Esophagus squamous epithelium (tissue), 4 donors: ENCODE measurements around the gene PBX3.

Source experiments
- CTCF ChIP-seq, 6 experiments: fragments of 450-650 bp in 4 of 6; fragments of 200-600 bp in 2 of 6; sonication (generic) in 2 of 6; IDR thresholded peaks; one replicate each; pipeline ENCODE4 v1.5.1; 2016 to 2019; ENCODE audit warnings: antibody characterized with exemption in 6 of 6, mild to moderate bottlenecking in 4 of 6, moderate library complexity in 4 of 6
- POLR2A ChIP-seq, 4 donors: fragments of 450-650 bp; IDR thresholded peaks; one replicate each; pipeline ENCODE4 v1.6.1; 2017; ENCODE audit warnings: antibody characterized with exemption in 4 of 4, mild to moderate bottlenecking in 4 of 4, moderate library complexity in 3 of 4

- TF ChIP-seq CTCF (IDR thresholded peaks at IDR 0.05): no peak
- TF ChIP-seq POLR2A (IDR thresholded peaks at IDR 0.05): no peak
These were observed 251.8 kb downstream of the PBX3 start for GRCh38 chr9:125998837-125999503.
